Stimulated activated CD4-positive, alpha-beta T cell treated with anti-CD3 and anti-CD28 coated beads, Interleukin-12 subunit alpha, Interleukin-12 subunit beta, amount 100 ng/mL, for 24 hours (primary cell): ENCODE results near the gene FKBP8.

Source experiments
- DNase-seq, 2 experiments: peaks; one replicate each; pipeline ENCODE4 v3.0.0-alpha.2; 2020; ENCODE audit warnings: low read depth in 2 of 2

The FKBP8 gene

GRCh38 chr19:18502638-18503294 is 40.6 kb downstream of the FKBP8 start:
- DNase-seq, result no peak

GRCh38 chr19:18502246-18502637 is 41.1 kb downstream of the FKBP8 start:
- DNase-seq, result no peak

DNA sequence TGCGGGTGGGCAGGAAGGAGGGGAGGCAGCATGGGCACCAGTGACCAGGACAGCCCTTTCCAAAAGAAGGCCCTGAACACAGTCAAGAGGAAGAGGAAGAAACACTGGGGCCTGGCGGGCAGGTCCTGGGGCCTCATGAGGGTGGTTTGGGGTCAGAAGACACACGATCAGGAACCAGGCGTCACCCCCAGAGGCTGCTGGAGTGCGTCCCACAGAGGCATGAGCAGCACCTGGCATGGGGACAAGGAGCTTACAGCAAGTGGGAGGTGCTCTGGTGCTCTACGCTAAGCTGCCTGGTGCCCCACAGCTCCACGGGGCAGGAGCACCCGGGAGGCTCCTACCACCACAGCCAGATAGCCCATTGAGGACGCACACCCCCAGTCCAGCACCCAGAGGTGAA is 41.5 kb downstream of the FKBP8 start:
- no peak for DNase-seq

GRCh38 chr19:18501351-18501750 is 42.0 kb downstream of the FKBP8 start:
- DNase-seq, result no peak

GRCh38 chr19:18500799-18501198 is 42.6 kb downstream of the FKBP8 start:
- DNase-seq, result no peak

DNA sequence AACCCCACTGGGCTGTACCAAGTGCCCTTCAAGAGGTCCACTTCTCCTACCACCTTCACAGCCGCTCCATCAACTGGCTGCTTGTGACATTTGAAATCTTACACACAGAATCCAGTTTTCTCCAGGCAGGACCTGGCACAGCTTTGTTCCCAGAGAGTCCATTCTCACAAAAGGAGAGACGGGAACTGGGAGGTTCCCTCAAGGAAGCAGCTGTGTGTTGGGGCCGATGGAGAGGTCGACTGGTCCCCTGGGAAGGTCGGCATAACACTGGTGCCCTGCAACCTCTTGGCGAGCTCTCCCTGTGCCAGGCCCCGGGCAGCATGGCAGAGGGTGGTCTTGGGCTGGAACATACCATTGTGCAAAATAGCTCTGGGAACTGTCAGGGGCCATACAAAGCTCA is 43.0 kb downstream of the FKBP8 start:
- no peak for DNase-seq

GRCh38 chr19:18499055-18499775 is 44.2 kb downstream of the FKBP8 start:
- no peak for DNase-seq

- no peak for DNase-seq
These were observed 46.5 kb downstream of the FKBP8 start for GRCh38 chr19:18496980-18497256.

- peak; percentile 17 to 28 for DNase-seq
These were observed 47.0 kb downstream of the FKBP8 start for GRCh38 chr19:18496167-18496979.

DNA sequence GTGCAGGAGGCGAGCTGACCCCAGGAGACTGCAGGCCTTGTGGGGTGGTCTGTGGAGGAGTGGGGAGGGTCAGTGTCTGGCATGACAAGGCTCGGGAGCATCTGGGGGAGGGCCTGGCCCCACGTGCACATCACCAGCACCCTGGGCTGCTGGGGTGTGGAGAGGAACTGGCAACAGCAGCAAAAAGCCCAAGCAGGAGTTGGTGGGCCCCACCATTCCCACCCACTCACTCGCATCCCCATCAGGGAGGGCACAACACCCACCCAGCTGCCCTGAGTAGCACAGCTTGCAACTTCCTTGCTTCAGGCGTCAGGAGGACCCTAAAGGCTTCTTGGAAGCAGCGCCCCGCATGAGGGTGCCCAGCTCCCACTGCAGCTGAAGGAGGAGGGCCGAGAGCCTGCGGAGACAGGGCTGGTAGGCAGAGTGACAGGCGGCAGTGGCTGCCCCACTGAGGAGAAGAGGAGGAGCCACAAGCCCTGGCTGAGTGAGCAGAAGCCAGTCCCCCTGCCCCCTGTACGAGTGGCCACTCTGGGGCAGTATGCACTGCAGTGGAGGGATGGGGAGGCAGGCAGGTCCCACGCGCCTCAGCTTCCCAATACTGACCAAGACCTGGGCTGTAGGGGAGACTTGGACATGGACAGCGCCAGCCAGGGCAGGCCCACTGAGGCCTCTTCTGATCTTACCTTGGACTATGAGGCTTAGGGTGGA is 48.0 kb downstream of the FKBP8 start:
- no peak for DNase-seq

DNA sequence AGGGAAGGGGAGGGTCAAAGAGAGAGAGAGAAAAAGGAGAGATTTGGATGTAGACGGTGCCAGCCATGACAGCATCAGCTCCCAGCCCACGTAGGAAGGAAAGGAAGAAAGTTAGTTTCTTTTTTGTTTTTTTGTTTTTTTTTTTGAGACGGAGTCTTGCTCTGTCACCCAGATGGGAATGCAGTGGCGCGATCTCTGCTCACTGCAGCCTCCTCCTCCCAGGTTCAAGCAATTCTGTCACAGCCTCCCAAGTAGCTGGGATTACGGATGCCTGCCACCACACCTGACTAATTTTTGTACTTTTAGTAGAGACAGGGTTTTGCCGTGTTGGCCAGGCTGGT is 49.1 kb downstream of the FKBP8 start:
- DNase-seq, result no peak

GRCh38 chr19:18493440-18494266 is 49.7 kb downstream of the FKBP8 start:
- no peak for DNase-seq

DNA sequence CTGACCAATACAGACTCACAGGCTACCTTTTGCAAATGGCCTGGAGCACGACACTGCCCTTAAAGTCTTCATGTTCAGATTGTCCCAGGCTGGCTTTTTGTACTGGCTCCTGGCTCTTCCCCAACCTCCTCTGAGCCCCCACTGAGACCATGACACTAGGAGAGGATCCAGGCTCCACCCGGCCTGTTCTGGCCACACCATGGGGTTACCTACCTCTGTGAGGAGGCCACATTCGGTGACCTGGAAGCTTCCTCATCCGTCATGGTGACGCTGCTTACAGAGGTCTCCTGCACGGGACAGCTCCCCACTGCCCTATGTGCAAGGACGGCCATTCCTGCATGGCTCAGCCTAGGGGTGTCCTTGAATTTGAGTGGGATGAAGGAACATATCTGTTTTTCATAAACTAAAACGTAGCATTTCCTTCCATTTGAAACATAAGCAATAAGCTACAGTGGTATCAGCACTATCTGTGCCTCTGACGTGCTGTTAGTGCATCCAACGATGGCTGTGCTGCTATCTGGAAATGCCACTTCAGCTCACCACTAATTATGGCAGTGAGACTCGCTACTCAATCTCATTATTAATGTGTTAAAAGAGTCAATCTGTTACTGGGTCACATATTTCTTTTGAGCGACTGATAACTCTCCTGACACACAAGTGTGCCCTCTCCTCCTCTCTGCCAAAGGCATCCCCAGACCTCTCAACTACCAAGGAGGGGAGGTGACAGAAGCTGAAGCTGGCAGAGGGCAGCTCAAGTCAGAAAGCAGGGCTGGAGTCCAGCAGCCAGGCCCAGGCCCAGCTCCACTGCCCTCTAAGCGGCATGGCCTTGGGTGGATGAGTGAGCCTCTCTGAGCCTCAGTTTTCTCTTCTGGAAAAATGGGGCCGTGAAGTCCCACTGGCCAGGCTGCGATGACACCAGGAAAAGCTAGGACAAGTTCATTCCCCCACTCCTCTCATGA is 51.1 kb downstream of the FKBP8 start:
- DNase-seq, result no peak

GRCh38 chr19:18490728-18491127 is 52.6 kb downstream of the FKBP8 start:
- no peak for DNase-seq

- DNase-seq, result no peak
These were observed 53.7 kb downstream of the FKBP8 start for GRCh38 chr19:18489627-18490184.

- no peak for DNase-seq
These were observed 54.3 kb downstream of the FKBP8 start for GRCh38 chr19:18488838-18489626.

- DNase-seq, result no peak
These were observed 55.0 kb downstream of the FKBP8 start for GRCh38 chr19:18488403-18488723.

- no peak for DNase-seq
These were observed 55.6 kb downstream of the FKBP8 start for GRCh38 chr19:18487576-18488402.

- no peak for DNase-seq
These were observed 56.6 kb downstream of the FKBP8 start for GRCh38 chr19:18486746-18487145.
